Astrocyte of the spinal cord (primary cell): ENCODE measurements around the gene KIAA1549.

Source experiments
- DNase-seq: peaks from one replicate; pipeline ENCODE4 v3.0.0; 2011; ENCODE audit warnings: low read depth, low spot score
- H3K4me3 ChIP-seq: 2 replicates; pipeline ENCODE4 v1.5.1; 2011; ENCODE audit warnings: low read depth, mild to moderate bottlenecking, low read length, moderate library complexity
- in situ Hi-C: cut with HindIII; loops from 2 replicates; pipeline ENCODE4 v1.10.0; 2017; ENCODE audit warnings: low sequenced_read_pairs
- TF ChIP-seq, protein P1 (sequence below): IDR thresholded peaks from 2 replicates; pipeline ENCODE4 v1.5.1; 2012; ENCODE audit warnings: low read depth, mild to moderate bottlenecking, low read length, inconsistent platforms

KIAA1549 gene

DNA sequence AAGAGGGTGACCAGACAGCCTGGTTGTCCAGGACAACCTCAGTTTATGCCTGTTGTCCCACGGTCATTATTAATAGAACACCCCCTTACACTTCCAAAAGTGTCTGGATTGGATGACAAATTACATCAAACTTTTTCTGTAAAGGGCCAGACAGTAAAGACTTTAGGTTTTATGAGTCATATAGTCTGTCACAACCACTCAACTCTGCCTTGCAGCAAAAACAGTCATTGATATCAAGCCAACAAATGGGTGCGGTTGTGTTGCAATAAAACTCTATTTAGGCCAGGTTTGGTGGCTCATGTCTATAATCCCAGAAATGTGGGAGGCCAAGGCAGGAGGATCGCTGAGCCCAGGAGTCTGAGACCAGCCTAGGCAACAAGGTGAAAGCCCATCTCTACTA, 116.5 kb downstream of the KIAA1549 start:
- in situ Hi-C loops: no loop called here
- TF ChIP-seq, protein P1, sequence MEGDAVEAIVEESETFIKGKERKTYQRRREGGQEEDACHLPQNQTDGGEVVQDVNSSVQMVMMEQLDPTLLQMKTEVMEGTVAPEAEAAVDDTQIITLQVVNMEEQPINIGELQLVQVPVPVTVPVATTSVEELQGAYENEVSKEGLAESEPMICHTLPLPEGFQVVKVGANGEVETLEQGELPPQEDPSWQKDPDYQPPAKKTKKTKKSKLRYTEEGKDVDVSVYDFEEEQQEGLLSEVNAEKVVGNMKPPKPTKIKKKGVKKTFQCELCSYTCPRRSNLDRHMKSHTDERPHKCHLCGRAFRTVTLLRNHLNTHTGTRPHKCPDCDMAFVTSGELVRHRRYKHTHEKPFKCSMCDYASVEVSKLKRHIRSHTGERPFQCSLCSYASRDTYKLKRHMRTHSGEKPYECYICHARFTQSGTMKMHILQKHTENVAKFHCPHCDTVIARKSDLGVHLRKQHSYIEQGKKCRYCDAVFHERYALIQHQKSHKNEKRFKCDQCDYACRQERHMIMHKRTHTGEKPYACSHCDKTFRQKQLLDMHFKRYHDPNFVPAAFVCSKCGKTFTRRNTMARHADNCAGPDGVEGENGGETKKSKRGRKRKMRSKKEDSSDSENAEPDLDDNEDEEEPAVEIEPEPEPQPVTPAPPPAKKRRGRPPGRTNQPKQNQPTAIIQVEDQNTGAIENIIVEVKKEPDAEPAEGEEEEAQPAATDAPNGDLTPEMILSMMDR: no peak
- H3K4me3 ChIP-seq: no peak overlapping the region
- peak; percentile 65 for DNase-seq

DNA sequence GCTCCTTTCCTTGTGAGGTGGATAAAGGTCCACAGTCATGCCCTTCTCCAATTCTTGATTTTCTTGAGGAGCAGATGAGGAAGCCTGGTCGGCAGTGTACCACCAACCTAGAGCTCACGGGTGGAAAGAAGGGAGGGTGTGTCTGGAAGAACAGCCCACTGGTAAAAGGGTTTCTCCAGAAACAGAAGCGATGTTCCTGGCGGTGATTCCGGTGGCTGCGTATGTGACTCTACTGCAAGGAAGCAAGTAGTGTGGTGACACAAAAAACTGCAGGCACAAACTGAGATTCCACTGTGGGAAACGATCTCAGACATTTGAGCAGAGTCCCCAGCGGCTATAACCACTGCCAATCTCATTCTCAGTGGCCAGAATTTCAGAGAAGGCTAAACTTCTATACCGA, 117.3 kb downstream of the KIAA1549 start:
- TF ChIP-seq, protein P1: no peak
- DNase-seq: no peak
- H3K4me3 ChIP-seq: no peak overlapping the region
- in situ Hi-C loops: no loop called here

DNA sequence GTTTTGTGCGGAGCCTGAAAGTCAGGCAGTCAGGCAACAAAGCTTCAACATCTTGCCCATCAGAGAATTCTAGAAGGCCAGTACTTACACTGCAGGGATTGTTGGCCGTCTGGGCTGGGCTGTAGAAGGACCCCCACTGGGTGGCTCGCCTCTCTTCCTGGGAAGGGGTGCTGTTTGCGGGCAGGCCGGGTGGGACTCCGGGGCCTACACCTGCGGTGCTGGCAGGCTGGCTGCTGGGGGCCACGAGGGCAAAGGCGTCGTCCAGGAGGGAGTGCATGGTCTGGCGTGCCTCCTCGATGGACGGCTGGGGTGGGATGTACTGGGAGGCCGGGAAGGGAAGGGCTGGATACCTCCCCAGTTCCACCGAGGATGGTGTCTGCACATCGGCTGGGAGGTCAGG, 120.1 kb downstream of the KIAA1549 start:
- no peak for DNase-seq
- TF ChIP-seq, protein P1: no peak
- no peak overlapping the region for H3K4me3 ChIP-seq
- in situ Hi-C loops: no loop called here

DNA sequence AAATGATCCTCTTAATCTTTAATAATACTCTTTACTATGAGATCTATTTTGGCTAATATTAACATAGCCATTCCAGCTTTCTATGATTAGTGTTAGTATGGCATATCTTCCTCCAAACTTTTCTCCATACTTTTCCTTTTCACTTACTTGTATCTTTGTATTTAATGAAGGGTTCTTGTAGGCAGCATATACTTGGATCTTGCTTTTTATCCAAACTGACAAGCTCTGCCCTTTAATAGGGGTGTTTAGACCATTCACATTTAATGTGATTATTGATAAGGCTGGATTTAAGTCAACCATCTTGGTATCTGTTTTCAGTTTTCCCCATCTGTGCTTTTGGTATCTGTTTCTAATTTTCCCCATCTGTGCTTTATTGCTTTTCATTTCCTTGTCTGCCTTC, 123.5 kb downstream of the KIAA1549 start:
- H3K4me3 ChIP-seq: no peak overlapping the region
- DNase-seq: no peak
- in situ Hi-C loops: no loop called here
- TF ChIP-seq, protein P1: no peak

DNA sequence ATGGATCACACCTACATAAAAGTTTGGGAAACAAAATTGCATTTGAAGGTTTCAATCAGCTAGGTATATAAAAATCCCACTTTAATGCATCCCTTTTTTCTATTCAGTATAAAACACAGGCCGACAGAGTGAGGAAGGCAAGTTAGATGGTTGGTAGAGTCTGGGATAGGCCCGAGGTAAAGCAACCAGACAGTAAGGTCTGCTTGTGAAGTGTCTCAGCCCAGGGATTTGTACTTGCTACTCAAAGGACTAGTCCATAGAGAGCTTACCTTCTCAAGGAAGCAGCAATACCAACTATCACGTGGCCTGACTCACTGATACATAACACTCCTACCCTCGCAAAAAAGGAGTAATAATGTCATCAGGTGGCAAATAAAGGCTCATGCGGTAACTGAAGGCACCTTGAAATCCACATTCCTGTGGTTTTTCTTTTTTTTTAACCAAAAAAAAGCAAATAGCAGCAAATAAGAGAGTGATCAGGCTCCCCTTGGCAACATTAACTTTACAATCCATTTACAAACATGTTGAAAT, 127.0 kb downstream of the KIAA1549 start:
- H3K4me3 ChIP-seq: no peak overlapping the region
- DNase-seq: no peak
- in situ Hi-C loops: no loop called here
- TF ChIP-seq, protein P1: no peak

DNA sequence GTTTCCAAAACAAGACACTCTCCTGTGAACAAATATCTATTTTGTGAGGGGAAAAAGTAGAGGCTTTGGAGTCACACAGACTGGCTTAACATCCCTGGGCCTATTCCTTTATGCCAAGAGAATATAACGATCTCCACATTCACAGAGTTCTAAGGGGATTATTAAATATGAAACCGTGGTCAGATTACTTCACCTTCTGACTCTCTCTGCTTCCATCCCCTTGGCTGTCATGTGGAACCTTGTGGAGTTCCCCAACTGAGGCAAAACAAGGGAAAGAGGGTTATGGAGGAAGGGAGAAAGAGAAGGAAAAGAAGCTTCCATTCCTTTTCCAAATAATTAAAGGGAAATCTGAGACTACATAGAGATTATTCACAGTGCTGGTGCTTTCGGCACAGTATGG, 127.7 kb downstream of the KIAA1549 start:
- no peak overlapping the region for H3K4me3 ChIP-seq
- TF ChIP-seq, protein P1: no peak
- DNase-seq: no peak
- in situ Hi-C loops: no loop called here

DNA sequence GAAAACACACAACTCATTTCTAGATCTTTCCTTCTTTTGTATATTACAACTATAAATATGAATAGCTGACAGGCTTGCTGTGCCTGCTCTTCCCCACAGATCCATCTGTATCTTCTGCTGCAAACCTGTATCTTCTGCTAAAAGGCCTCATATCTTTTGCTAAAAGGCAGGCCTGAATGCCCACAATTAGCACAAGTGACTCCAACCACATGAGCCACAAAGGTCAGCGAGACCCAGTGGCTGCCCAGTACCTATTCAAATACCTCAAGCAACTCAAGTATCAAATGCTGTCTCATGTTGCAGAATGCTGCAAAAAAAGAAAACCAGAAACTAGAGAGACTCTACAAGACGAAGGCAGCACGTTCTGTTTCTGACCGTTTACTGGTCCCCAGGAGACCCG, 128.7 kb downstream of the KIAA1549 start:
- no peak overlapping the region for H3K4me3 ChIP-seq
- DNase-seq: no peak
- in situ Hi-C loops: no loop called here
- TF ChIP-seq, protein P1: no peak
